Astrocyte of the hippocampus (primary cell): ENCODE data around the gene ATP8A2.
"Not testable (repeated sequence)": the region's sequence is repeated elsewhere in the genome, so short reads cannot be mapped to it uniquely, and the experiment has no call there.

Experiments
- DNase-seq: peaks from one replicate; pipeline ENCODE4 v3.0.0; 2011; ENCODE audit warnings: low read depth, low spot score

ATP8A2 gene

DNA sequence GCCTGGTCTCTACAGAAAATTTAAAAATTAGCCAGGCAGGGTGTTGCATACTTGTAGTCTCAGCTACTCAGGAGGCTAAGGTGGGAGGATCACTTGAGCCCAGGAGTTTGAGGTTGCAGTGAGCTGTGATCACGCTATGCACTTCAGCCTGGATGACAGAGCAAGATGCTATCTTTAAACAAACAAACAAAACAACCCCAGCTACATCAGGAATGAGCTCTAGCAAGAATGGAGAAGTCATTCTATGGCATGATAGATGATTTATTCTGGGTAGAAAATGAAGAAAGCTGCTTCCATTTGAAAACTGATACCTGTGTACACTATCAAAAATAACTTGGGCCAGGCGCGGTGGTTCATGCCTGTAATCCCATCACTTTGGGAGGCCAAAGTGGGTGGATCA lies 695.8 kb downstream of the ATP8A2 start:
- DNase-seq: no peak

DNA sequence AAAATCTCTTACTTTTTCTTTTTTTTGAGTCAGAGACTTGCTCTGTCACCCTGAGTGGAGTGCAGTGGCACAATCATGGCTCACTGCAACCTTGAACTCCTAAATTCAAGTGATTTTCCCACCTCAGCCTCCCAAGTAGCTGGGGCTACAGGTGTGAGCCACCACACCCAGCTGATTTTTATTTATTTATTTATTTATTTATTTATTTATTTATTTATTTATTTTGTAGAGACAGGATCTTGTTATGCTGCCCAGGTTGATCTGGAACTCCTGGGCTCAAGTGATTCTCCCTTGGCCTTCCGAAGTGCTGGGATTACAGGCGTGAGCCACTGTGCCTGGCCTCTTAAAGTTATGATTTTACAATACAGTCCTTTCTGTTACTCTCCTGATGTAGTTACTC lies 696.6 kb downstream of the ATP8A2 start:
- not testable (repeated sequence) for DNase-seq

DNA sequence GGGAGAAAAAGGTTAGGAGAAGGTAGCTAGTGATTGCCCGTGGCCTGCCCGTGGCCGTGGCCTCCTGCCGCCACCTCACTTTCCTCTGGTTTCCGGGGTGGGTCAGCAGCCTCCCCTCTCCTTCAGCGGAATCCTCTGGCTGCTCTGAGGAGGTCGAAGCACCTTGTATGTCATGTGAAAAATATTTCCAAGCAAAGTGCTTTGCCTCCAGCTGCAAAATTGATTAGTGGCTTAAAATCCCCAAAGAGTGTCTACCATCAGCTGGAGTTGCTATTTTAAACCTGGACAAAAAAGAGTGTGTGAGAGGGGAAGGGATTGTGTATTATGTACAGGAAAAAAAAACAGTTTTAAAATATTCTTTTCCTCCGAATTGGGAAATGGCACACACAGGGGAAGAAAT lies 697.9 kb downstream of the ATP8A2 start:
- DNase-seq: not testable (repeated sequence)

DNA sequence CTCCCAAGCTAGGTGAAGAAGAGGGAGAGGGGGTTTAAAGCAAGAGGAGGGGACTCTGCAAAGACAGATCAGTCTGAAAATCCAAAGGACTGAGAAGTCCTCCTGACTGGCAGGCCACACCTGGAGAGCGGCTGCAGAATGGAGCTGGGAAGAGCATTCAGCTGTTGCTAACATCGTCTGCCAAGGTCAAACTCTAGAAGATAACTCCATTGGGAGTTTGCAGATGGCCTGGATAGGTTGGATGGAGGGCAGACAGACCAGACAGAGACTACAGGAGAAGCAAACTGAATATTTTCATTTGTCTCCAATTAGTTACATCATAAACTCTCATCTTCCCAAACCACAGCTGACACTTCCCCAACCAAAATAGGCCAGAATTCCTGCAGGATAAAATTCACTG lies 699.9 kb downstream of the ATP8A2 start:
- no peak for DNase-seq

DNA sequence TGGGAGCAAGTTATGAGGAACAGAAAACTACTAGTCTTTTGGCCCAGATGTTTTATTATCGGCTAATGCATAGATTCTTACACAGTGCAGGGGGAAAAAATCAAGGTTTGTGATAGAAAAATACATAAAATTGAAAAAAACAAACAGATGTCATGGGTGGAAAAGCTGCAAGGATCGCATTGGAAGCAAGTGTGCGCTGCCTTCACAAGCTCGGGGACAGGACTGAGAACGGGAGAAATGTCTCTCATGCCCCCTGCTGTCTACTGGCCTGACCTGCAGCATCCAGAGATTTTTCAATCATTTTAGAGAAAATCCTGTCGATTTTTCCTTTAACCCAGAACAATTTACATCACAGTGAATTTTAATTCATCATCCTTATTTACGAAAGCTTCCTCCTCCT lies 700.6 kb downstream of the ATP8A2 start:
- not testable (repeated sequence) for DNase-seq

DNA sequence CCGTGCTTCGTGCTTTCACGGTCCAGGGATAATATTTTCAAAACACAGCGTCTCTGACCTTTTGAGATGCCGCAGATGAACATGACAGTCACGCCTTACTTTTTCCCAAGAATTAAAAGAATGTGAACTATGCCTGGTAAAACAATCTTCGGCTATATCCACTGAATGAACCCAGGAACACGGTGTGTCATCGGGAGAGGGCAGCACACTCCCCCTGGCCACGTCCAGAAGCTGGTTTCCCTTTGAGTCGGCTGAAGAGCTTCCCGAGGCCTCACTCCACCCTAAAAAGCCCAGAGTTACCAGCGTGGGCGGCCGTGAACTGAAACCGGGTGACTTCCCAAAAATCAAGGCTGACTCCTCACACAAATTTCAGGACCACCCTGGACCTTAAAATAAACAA lies 702.9 kb downstream of the ATP8A2 start:
- peak; percentile 51 for DNase-seq
